NT2/D1 (cell line): ENCODE results near the gene MYO5A.

Source experiments
- SUZ12 ChIP-seq: IDR thresholded peaks from 2 replicates; pipeline ENCODE4 v1.6.1; 2011; ENCODE audit not compliant: insufficient read length, insufficient read depth; ENCODE audit errors: extremely low read depth
- YY1 ChIP-seq: IDR thresholded peaks from 2 replicates; pipeline ENCODE4 v1.6.1; 2011; ENCODE audit not compliant: insufficient read length, insufficient read depth

GRCh38 chr15:52337198-52337853 lies 191.4 kb downstream of the MYO5A start:
- TF ChIP-seq SUZ12 (no peak), YY1 (no peak)
